HCT116 (cell line): ENCODE data around the gene PICK1. TPM values are rescaled to one million over a fixed set of nuclear protein-coding genes. Genes with fewer than 3 reads are reported as not detected.

ENCODE experiments used
- ATAC-seq: fragments of 200-7000 bp; cut with Tn5 transposase; 2 replicates; pipeline ENCODE4 v1.9.1; 2020; ENCODE audit warnings: mild to moderate bottlenecking, moderate library complexity
- BruUV-seq: library from RNA; stranded (reverse); fragments of 400-500 nt; replicated peaks from 2 replicates; lab custom pipeline; 2021; lab: Mats Ljungman, UMichigan
- CTCF ChIA-PET: fragments of 300-600 bp; sonication (Branson Sonifier 250); formaldehyde crosslinking; loops from one replicate; lab custom pipeline; 2021; ENCODE audit warnings: antibody characterized with exemption; lab: Charles Lee
- POLR2A ChIA-PET: fragments of 300-600, 350-600 bp; sonication (Branson Sonifier 250); formaldehyde crosslinking; loops from one replicate; lab custom pipeline; 2021; ENCODE audit warnings: antibody characterized with exemption; lab: Charles Lee
- RAD21 ChIA-PET, 2 experiments: fragments of 300-600 bp; sonication (Branson Sonifier 250); formaldehyde crosslinking; loops; one replicate each; lab custom pipeline; 2023; ENCODE audit warnings: low total read pairs in 2 of 2; ENCODE audit not compliant: uncharacterized antibody in 2 of 2, unreplicated experiment in 2 of 2, low non-redundant PET in 1 of 2; lab: Charles Lee
- DNase-seq: peaks from one replicate; pipeline ENCODE4 v3.0.0-alpha.2; 2010; ENCODE audit warnings: low read depth, low spot score
- H2AFZ ChIP-seq: fragments of 200-600 bp; shearing (Covaris generic), sonication (generic); 2 replicates; pipeline ENCODE4 v1.6.1; 2017; ENCODE audit warnings: low read depth, mixed run types, mixed read lengths, antibody characterized with exemption, low read length; ENCODE audit not compliant: poor library complexity, severe bottlenecking
- H3K27ac ChIP-seq: 2 replicates; pipeline ENCODE4 v1.5.1; 2012; ENCODE audit warnings: low read depth, low read length
- H3K27me3 ChIP-seq: fragments of 200-600 bp; sonication (generic); 2 replicates; pipeline ENCODE4 v1.6.1; 2016; ENCODE audit warnings: mixed run types, low read length, mixed read lengths; ENCODE audit not compliant: insufficient read depth
- H3K36me3 ChIP-seq, 2 experiments: fragments of 200-500 bp in 1 of 2; fragments of 200-600 bp in 1 of 2; sonication (Bioruptor generic) in 1 of 2; sonication (generic) in 1 of 2; 2 replicates each; pipeline versions ENCODE4 v1.5.1 to v1.6.1; 2014 to 2016; ENCODE audit warnings: low read length in 2 of 2, inconsistent platforms in 1 of 2, mixed read lengths in 1 of 2, mixed run types in 1 of 2; ENCODE audit not compliant: insufficient read depth in 2 of 2, control insufficient read depth in 1 of 2
- H3K4me1 ChIP-seq, 2 experiments: fragments of 200-600 bp in 1 of 2; sonication (generic) in 1 of 2; 2 replicates each; pipeline versions ENCODE4 v1.5.1 to v1.6.1; 2012 to 2017; ENCODE audit warnings: low read length in 2 of 2, inconsistent platforms in 1 of 2, mild to moderate bottlenecking in 1 of 2, mixed read lengths in 1 of 2, mixed run types in 1 of 2, moderate library complexity in 1 of 2; ENCODE audit not compliant: insufficient read depth in 2 of 2, control insufficient read depth in 1 of 2
- H3K4me2 ChIP-seq: fragments of 200-600 bp; sonication (generic); 2 replicates; pipeline ENCODE4 v1.6.1; 2017; ENCODE audit warnings: mixed run types, low read length, mixed read lengths
- H3K4me3 ChIP-seq, 2 experiments: fragments of 200-600 bp in 1 of 2; sonication (generic) in 1 of 2; replicated peaks in 1 of 2; 2 replicates each; pipeline ENCODE4 v1.5.1; 2011 to 2016; ENCODE audit warnings: low read length in 2 of 2, control low read depth in 1 of 2, low read depth in 1 of 2, mild to moderate bottlenecking in 1 of 2, mixed read lengths in 1 of 2, mixed run types in 1 of 2
- H3K79me2 ChIP-seq: fragments of 200-600 bp; sonication (generic); 2 replicates; pipeline ENCODE4 v1.6.1; 2017; ENCODE audit warnings: mild to moderate bottlenecking, mixed run types, low read length, moderate library complexity, mixed read lengths; ENCODE audit not compliant: insufficient read depth
- H3K9ac ChIP-seq: fragments of 200-600 bp; sonication (generic); 2 replicates; pipeline ENCODE4 v1.6.1; 2016; ENCODE audit warnings: low read length, mixed read lengths
- H3K9me2 ChIP-seq: fragments of 200-600 bp; sonication (generic), shearing (Covaris generic); 2 replicates; pipeline ENCODE4 v1.6.1; 2017; ENCODE audit warnings: mixed run types, mild to moderate bottlenecking, moderate library complexity; ENCODE audit not compliant: insufficient read depth
- H3K9me3 ChIP-seq, 2 experiments: fragments of 200-500 bp in 1 of 2; fragments of 200-600 bp in 1 of 2; sonication (Bioruptor generic) in 1 of 2; sonication (generic) in 1 of 2; 2 replicates each; pipeline ENCODE4 v1.6.1; 2014 to 2017; ENCODE audit warnings: low read length in 2 of 2, mixed read lengths in 2 of 2, inconsistent platforms in 1 of 2, low read depth in 1 of 2, mild to moderate bottlenecking in 1 of 2, mixed run types in 1 of 2, moderate library complexity in 1 of 2; ENCODE audit not compliant: control insufficient read depth in 1 of 2, insufficient read depth in 1 of 2
- H4K20me1 ChIP-seq: fragments of 200-600 bp; sonication (generic), shearing (Covaris generic); 2 replicates; pipeline ENCODE4 v1.6.1; 2017; ENCODE audit warnings: mixed run types, mild to moderate bottlenecking, moderate library complexity; ENCODE audit not compliant: insufficient read depth
- CEBPB ChIP-seq: IDR thresholded peaks from 2 replicates; pipeline ENCODE4 v1.6.1; 2012; ENCODE audit warnings: low read depth
- ELF1 ChIP-seq: IDR thresholded peaks from 2 replicates; pipeline ENCODE4 v1.6.1; 2012; ENCODE audit warnings: low read depth, borderline replicate concordance
- FOSL1 ChIP-seq: IDR thresholded peaks from 2 replicates; pipeline ENCODE4 v1.6.1; 2012; ENCODE audit warnings: low read depth
- POLR2A ChIP-seq: IDR thresholded peaks from 2 replicates; pipeline ENCODE4 v1.7.0; 2011; ENCODE audit warnings: borderline replicate concordance; ENCODE audit not compliant: insufficient read depth, insufficient read length; ENCODE audit errors: extremely low read depth
- SIN3A ChIP-seq: IDR thresholded peaks from 2 replicates; pipeline ENCODE4 v1.6.1; 2012; ENCODE audit warnings: low read depth
- SP1 ChIP-seq: IDR thresholded peaks from 2 replicates; pipeline ENCODE4 v1.6.1; 2012; ENCODE audit warnings: low read depth
- intact Hi-C: fragments of 100-400 bp; cut with micrococcal nuclease; formaldehyde crosslinking; loops from 2 replicates; pipeline ENCODE4 v1.10.0; 2022
- total RNA-seq: library from RNA; stranded (reverse); gene quantifications from one replicate; pipeline ENCODE4 v1.2.1, GENCODE V29; 2021; ENCODE audit not compliant: unreplicated experiment
- TF ChIP-seq, protein P1 (sequence below): IDR thresholded peaks from 2 replicates; pipeline ENCODE4 v1.6.1; 2012
- TF ChIP-seq, protein P2 (sequence below): IDR thresholded peaks from 2 replicates; pipeline ENCODE4 v1.6.1; 2012; ENCODE audit warnings: low read depth
- TF ChIP-seq, protein P3 (sequence below): IDR thresholded peaks from 2 replicates; pipeline ENCODE4 v1.6.1; 2011; ENCODE audit warnings: mild to moderate bottlenecking, low read length, moderate library complexity; ENCODE audit not compliant: insufficient replicate concordance; ENCODE audit errors: extremely low read depth

The PICK1 gene
- total RNA-seq, 1 experiment from 2014 or later = 40.0 TPM

DNA sequence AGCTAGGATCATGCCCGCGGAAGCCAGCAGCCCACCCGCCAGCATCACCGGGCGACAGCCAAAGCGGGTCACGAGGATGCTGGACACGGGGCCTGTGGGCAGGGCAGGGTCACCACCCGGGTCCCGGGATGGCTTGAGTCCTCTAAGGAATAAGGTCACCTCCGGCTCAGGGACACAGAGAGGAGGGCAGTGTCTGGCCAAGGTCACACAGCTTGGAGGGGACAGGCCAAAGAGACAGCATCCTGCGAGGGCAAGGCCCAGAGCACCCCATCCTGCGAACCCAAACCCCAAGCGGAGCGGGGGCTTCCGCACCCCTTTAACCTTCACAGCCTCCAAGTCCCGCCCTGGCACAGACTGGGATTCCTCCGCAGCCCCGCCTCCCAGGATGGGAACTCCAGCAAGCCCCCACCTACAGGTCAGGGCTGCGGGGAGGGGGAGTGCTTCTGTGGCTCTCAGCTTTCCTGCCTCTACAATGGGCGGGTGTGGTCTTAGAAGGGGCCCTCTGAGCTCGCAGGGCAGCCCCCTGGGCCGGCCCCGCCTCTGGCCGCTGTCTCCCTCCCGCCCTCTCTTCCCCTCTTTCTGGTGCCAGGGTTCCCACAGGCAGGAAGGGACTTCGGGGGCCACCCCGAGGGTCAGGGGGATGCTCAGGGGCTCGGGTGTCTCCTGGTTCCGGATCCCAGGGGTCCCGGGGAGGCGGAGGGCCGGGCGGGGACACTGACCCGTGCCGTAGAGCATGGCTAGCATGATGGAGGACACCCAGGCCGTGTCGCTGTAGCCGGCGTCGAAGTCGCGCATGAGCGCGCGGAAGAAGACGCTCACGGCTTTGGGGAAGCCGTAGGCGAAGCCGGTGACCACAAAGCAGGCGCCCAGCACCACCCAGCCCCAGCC, 25.0 kb downstream of the PICK1 start:
- Histone ChIP-seq H3K9me3 (no peaks in the 10 kb centered on the region), H3K4me2 (no peak overlapping the region), H3K9ac (no peak overlapping the region), H3K9me2 (no peaks in the 10 kb centered on the region), H3K27me3 (no peaks in the 10 kb centered on the region), H3K79me2 (no peaks in the 10 kb centered on the region), H3K4me1 (peaks cover 0 to 4% of the 10 kb centered on the region in 2 experiments; a peak in 1 of 4 replicates), H2AFZ (no peak overlapping the region), H3K36me3 (no peaks in the 10 kb centered on the region), H4K20me1 (no peaks in the 10 kb centered on the region), H3K27ac (no peak overlapping the region), H3K4me3 (no peak overlapping the region)
- TF ChIP-seq, protein P1, sequence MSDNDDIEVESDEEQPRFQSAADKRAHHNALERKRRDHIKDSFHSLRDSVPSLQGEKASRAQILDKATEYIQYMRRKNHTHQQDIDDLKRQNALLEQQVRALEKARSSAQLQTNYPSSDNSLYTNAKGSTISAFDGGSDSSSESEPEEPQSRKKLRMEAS = no peak
- TF ChIP-seq SP1 (no peak), FOSL1 (no peak), POLR2A (no peak), ELF1 (no peak), CEBPB (no peak), SIN3A (no peak)
- TF ChIP-seq, protein P2, sequence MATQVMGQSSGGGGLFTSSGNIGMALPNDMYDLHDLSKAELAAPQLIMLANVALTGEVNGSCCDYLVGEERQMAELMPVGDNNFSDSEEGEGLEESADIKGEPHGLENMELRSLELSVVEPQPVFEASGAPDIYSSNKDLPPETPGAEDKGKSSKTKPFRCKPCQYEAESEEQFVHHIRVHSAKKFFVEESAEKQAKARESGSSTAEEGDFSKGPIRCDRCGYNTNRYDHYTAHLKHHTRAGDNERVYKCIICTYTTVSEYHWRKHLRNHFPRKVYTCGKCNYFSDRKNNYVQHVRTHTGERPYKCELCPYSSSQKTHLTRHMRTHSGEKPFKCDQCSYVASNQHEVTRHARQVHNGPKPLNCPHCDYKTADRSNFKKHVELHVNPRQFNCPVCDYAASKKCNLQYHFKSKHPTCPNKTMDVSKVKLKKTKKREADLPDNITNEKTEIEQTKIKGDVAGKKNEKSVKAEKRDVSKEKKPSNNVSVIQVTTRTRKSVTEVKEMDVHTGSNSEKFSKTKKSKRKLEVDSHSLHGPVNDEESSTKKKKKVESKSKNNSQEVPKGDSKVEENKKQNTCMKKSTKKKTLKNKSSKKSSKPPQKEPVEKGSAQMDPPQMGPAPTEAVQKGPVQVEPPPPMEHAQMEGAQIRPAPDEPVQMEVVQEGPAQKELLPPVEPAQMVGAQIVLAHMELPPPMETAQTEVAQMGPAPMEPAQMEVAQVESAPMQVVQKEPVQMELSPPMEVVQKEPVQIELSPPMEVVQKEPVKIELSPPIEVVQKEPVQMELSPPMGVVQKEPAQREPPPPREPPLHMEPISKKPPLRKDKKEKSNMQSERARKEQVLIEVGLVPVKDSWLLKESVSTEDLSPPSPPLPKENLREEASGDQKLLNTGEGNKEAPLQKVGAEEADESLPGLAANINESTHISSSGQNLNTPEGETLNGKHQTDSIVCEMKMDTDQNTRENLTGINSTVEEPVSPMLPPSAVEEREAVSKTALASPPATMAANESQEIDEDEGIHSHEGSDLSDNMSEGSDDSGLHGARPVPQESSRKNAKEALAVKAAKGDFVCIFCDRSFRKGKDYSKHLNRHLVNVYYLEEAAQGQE = no peak
- TF ChIP-seq, protein P3, sequence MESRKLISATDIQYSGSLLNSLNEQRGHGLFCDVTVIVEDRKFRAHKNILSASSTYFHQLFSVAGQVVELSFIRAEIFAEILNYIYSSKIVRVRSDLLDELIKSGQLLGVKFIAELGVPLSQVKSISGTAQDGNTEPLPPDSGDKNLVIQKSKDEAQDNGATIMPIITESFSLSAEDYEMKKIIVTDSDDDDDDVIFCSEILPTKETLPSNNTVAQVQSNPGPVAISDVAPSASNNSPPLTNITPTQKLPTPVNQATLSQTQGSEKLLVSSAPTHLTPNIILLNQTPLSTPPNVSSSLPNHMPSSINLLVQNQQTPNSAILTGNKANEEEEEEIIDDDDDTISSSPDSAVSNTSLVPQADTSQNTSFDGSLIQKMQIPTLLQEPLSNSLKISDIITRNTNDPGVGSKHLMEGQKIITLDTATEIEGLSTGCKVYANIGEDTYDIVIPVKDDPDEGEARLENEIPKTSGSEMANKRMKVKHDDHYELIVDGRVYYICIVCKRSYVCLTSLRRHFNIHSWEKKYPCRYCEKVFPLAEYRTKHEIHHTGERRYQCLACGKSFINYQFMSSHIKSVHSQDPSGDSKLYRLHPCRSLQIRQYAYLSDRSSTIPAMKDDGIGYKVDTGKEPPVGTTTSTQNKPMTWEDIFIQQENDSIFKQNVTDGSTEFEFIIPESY = no peak
- POLR2A ChIA-PET = no interaction called here
- DNase-seq = no peak
- CTCF ChIA-PET = no interaction called here
- intact Hi-C loops = no loop called here
- no TSS peak for BruUV-seq
- RAD21 ChIA-PET = no interaction called here
- ATAC-seq = no peak
